ENCODE results near the gene ACP3.

GRCh38 chr3:132279030-132279429 lies 38.2 kb upstream of the ACP3 start:
- TF ChIP-seq CTCF (IDR thresholded peaks at IDR 0.05) (no peak), POLR2A (IDR thresholded peaks at IDR 0.05) (no peak)

Measured in thyroid gland (tissue), 4 donors.